IMR-90 (cell line): ENCODE measurements around the gene FBN3. TPM values are rescaled to one million over a fixed set of nuclear protein-coding genes. Genes with fewer than 3 reads are reported as not detected.

Experiments used
- ATAC-seq: fragments of 200-7000 bp; cut with Tn5 transposase; 2 replicates; pipeline ENCODE4 v1.9.1; 2020; ENCODE audit warnings: low read depth, mild to moderate bottlenecking, moderate library complexity
- BruUV-seq: library from RNA; stranded (reverse); fragments of 400-500 nt; replicated peaks from 2 replicates; lab custom pipeline; 2021; lab: Mats Ljungman, UMichigan
- CTCF ChIA-PET: fragments of 300-600 bp; formaldehyde crosslinking; extraction: SDS; loops from one replicate; lab custom pipeline; 2021; ENCODE audit warnings: antibody characterized with exemption; lab: Yijun Ruan, JAX
- POLR2A ChIA-PET: fragments of 300-600 bp; sonication (Branson Sonifier 250); formaldehyde crosslinking; loops from one replicate; lab custom pipeline; 2022; ENCODE audit warnings: antibody characterized with exemption; ENCODE audit not compliant: unreplicated experiment; lab: Charles Lee
- DNase-seq: peaks from one replicate; pipeline ENCODE4 v3.0.0; 2013
- H2AFZ ChIP-seq: replicated peaks from 2 replicates; pipeline ENCODE3; 2013; ENCODE audit warnings: low read length, mild to moderate bottlenecking; ENCODE audit not compliant: poor library complexity
- H2AK5ac ChIP-seq: 2 replicates; pipeline ENCODE4 v1.6.1; 2013; ENCODE audit warnings: low read depth, low read length, inconsistent platforms
- H2AK9ac ChIP-seq: replicated peaks from 2 replicates; pipeline ENCODE3; 2013; ENCODE audit warnings: mild to moderate bottlenecking, low read depth, low read length, moderate library complexity; ENCODE audit not compliant: poor library complexity
- H2BK120ac ChIP-seq: 2 replicates; pipeline ENCODE4 v1.6.1; 2013; ENCODE audit warnings: low read depth, low read length, inconsistent platforms
- H2BK15ac ChIP-seq: 3 replicates; pipeline ENCODE4 v1.6.1; 2013; ENCODE audit warnings: low read depth, low read length, inconsistent platforms
- H2BK20ac ChIP-seq: 2 replicates; pipeline ENCODE4 v1.6.1; 2013; ENCODE audit warnings: low read depth, mild to moderate bottlenecking, inconsistent platforms, low read length, moderate library complexity
- H2BK5ac ChIP-seq: 2 replicates; pipeline ENCODE4 v1.6.1; 2013; ENCODE audit warnings: mild to moderate bottlenecking, low read depth, low read length, inconsistent platforms; ENCODE audit not compliant: poor library complexity, severe bottlenecking
- H3K14ac ChIP-seq: replicated peaks from 2 replicates; pipeline ENCODE4 v1.6.1; 2013; ENCODE audit warnings: low read depth, low read length, inconsistent platforms
- H3K18ac ChIP-seq: 2 replicates; pipeline ENCODE4 v1.6.1; 2013; ENCODE audit warnings: low read depth, low read length, control low read depth
- H3K23ac ChIP-seq: 2 replicates; pipeline ENCODE4 v1.6.1; 2013; ENCODE audit warnings: low read depth, low read length, inconsistent platforms
- H3K27ac ChIP-seq: 2 replicates; pipeline ENCODE4 v1.5.1; 2013; ENCODE audit warnings: mild to moderate bottlenecking, control low read depth, low read length; ENCODE audit not compliant: insufficient read depth
- H3K27me3 ChIP-seq: 2 replicates; pipeline ENCODE4 v1.6.1; 2013; ENCODE audit warnings: low read length; ENCODE audit not compliant: control insufficient read depth, insufficient read depth
- H3K36me3 ChIP-seq: 2 replicates; pipeline ENCODE4 v1.6.1; 2013; ENCODE audit warnings: low read length, mixed read lengths; ENCODE audit not compliant: control insufficient read depth, insufficient read depth
- H3K4ac ChIP-seq: 2 replicates; pipeline ENCODE4 v1.6.1; 2013; ENCODE audit warnings: low read depth, low read length, inconsistent platforms
- H3K4me1 ChIP-seq: 2 replicates; pipeline ENCODE4 v1.6.1; 2013; ENCODE audit warnings: low read length, mixed read lengths; ENCODE audit not compliant: control insufficient read depth, insufficient read depth
- H3K4me2 ChIP-seq: 2 replicates; pipeline ENCODE4 v1.6.1; 2013; ENCODE audit warnings: low read depth, mild to moderate bottlenecking, control low read depth, low read length, moderate library complexity
- H3K4me3 ChIP-seq: 2 replicates; pipeline ENCODE4 v1.5.1; 2013; ENCODE audit warnings: low read depth, mild to moderate bottlenecking, control low read depth, low read length, moderate library complexity; ENCODE audit not compliant: insufficient read depth
- H3K56ac ChIP-seq: 2 replicates; pipeline ENCODE4 v1.6.1; 2013; ENCODE audit warnings: low read length, inconsistent platforms; ENCODE audit not compliant: insufficient read depth; ENCODE audit errors: extremely low read depth
- H3K79me1 ChIP-seq, 2 experiments: 2 replicates each; pipeline ENCODE4 v1.6.1; 2013; ENCODE audit warnings: low read length in 2 of 2, inconsistent platforms in 1 of 2, low read depth in 1 of 2
- H3K9ac ChIP-seq: 2 replicates; pipeline ENCODE4 v1.6.1; 2013; ENCODE audit warnings: low read depth, low read length, control low read depth
- H3K9me1 ChIP-seq: 2 replicates; pipeline ENCODE4 v1.6.1; 2013; ENCODE audit warnings: low read length, inconsistent platforms; ENCODE audit not compliant: insufficient read depth
- H3K9me3 ChIP-seq: 2 replicates; pipeline ENCODE4 v1.6.1; 2013; ENCODE audit warnings: low read length; ENCODE audit not compliant: control insufficient read depth, insufficient read depth
- H4K20me1 ChIP-seq: 2 replicates; pipeline ENCODE4 v1.6.1; 2013; ENCODE audit warnings: low read length, inconsistent platforms; ENCODE audit not compliant: insufficient read depth
- H4K5ac ChIP-seq: 2 replicates; pipeline ENCODE4 v1.6.1; 2013; ENCODE audit warnings: mild to moderate bottlenecking, low read depth, low read length, control low read depth
- H4K8ac ChIP-seq, 2 experiments: 2 replicates each; pipeline ENCODE4 v1.6.1; 2013; ENCODE audit warnings: low read depth in 2 of 2, low read length in 2 of 2, control low read depth in 1 of 2, inconsistent platforms in 1 of 2
- H4K91ac ChIP-seq: 2 replicates; pipeline ENCODE4 v1.6.1; 2013; ENCODE audit warnings: low read depth, low read length, inconsistent platforms; ENCODE audit not compliant: insufficient read depth
- BHLHE40 ChIP-seq: fragments of 150-350 bp; IDR thresholded peaks from 2 replicates; pipeline ENCODE4 v1.6.1; 2016; ENCODE audit warnings: mild to moderate bottlenecking, low read depth, low read length
- CEBPB ChIP-seq: IDR thresholded peaks from 2 replicates; pipeline ENCODE4 v1.6.1; 2012; ENCODE audit warnings: low read depth, low read length, improper control_type of control experiment
- CTCF ChIP-seq: conservative IDR thresholded peaks from 2 replicates; pipeline ENCODE4 v1.5.1; 2012; ENCODE audit warnings: mild to moderate bottlenecking, low read depth, low read length, improper control_type of control experiment
- ELK1 ChIP-seq: fragments of 150-350 bp; IDR thresholded peaks from 2 replicates; pipeline ENCODE4 v1.6.1; 2016; ENCODE audit warnings: low read depth, mild to moderate bottlenecking, low read length, moderate library complexity, borderline replicate concordance
- FOS ChIP-seq: fragments of 150-350 bp; IDR thresholded peaks from 2 replicates; pipeline ENCODE4 v1.6.1; 2016; ENCODE audit warnings: low read depth, low read length
- MAFK ChIP-seq: IDR thresholded peaks from 2 replicates; pipeline ENCODE4 v1.6.1; 2012; ENCODE audit warnings: low read depth, low read length, improper control_type of control experiment
- MAZ ChIP-seq: IDR thresholded peaks from 2 replicates; pipeline ENCODE4 v1.6.1; 2012; ENCODE audit warnings: low read depth, mild to moderate bottlenecking, low read length, improper control_type of control experiment, moderate library complexity, borderline replicate concordance
- MXI1 ChIP-seq: IDR thresholded peaks from 2 replicates; pipeline ENCODE4 v1.6.1; 2012; ENCODE audit warnings: low read depth, mild to moderate bottlenecking, low read length, moderate library complexity, borderline replicate concordance
- POLR2A ChIP-seq: IDR thresholded peaks from 2 replicates; pipeline ENCODE4 v1.6.1; 2012; ENCODE audit warnings: mild to moderate bottlenecking, low read depth, low read length
- RAD21 ChIP-seq: IDR thresholded peaks from 2 replicates; pipeline ENCODE4 v1.6.1; 2012; ENCODE audit warnings: low read length, improper control_type of control experiment
- RCOR1 ChIP-seq: IDR thresholded peaks from 2 replicates; pipeline ENCODE4 v1.6.1; 2012; ENCODE audit warnings: mild to moderate bottlenecking, low read length, improper control_type of control experiment; ENCODE audit not compliant: insufficient replicate concordance
- RFX5 ChIP-seq: IDR thresholded peaks from 2 replicates; pipeline ENCODE4 v1.8.0; 2012; ENCODE audit warnings: low read depth, mild to moderate bottlenecking, low read length, moderate library complexity
- SMC3 ChIP-seq: fragments of 150-350 bp; IDR thresholded peaks from 2 replicates; pipeline ENCODE4 v1.6.1; 2016; ENCODE audit warnings: low read depth, mild to moderate bottlenecking, antibody characterized with exemption, low read length, moderate library complexity
- USF2 ChIP-seq: fragments of 150-350 bp; IDR thresholded peaks from 2 replicates; pipeline ENCODE4 v1.6.1; 2017; ENCODE audit warnings: mild to moderate bottlenecking, antibody characterized with exemption, low read length, low read depth
- WGBS, 2 experiments: methylation state at CpG; one replicate each; pipeline versions ENCODE4 v1.1.5 to v1.1.7; 2013; ENCODE audit warnings: missing lambda C conversion rate in 2 of 2; ENCODE audit not compliant: insufficient read length in 1 of 2; ENCODE audit errors: extremely low coverage in 2 of 2; 5-methylcytosine and 5-hydroxymethylcytosine counted together
- dilution Hi-C: fragments of 300-500 bp; cut with HindIII; formaldehyde crosslinking; loops from one replicate; pipeline ENCODE4 v1.14.3; 2018; ENCODE audit warnings: low sequenced_read_pairs; ENCODE audit not compliant: unreplicated experiment
- in situ Hi-C: fragments of 300-500 bp; cut with MboI; formaldehyde crosslinking; loops from 3 replicates; pipeline ENCODE4 v1.14.3; 2019; ENCODE audit warnings: low sequenced_read_pairs, inconsistent platforms, mixed read lengths
- intact Hi-C: fragments of 100-400 bp; cut with micrococcal nuclease; formaldehyde crosslinking; loops from 2 replicates; pipeline ENCODE4 v1.10.0; 2022
- polyA plus RNA-seq, 3 experiments: library from polyadenylated mRNA; depleted of rRNA; stranded (reverse); fragments of >200 nt; gene quantifications; 2 replicates each; pipeline ENCODE4 v1.2.3, GENCODE V29; 2012; ENCODE audit warnings: low replicate concordance in 1 of 3
- total RNA-seq: library from RNA; depleted of rRNA; stranded (reverse); fragments of >200 nt; gene quantifications from 2 replicates; pipeline ENCODE4 v1.2.3, GENCODE V29; 2012

Gene FBN3
- total and polyA plus RNA-seq, 2 of the 4 experiments (the other 2 are of a cell fraction) = not detected

GRCh38 chr19:8071912-8072311, 77.5 kb downstream of the FBN3 start:
- no peak overlapping the region for H2AFZ ChIP-seq
- H3K4me1 ChIP-seq = no peaks in the 10 kb centered on the region
- H3K36me3 ChIP-seq = no peaks in the 10 kb centered on the region
- H3K27ac ChIP-seq = no peak overlapping the region
- BruUV-seq = no TSS peak
- no peak overlapping the region for H3K9ac ChIP-seq
- no peak overlapping the region for H2AK9ac ChIP-seq
- no peaks in the 10 kb centered on the region for H3K79me1 ChIP-seq
- no peak overlapping the region for H3K4me3 ChIP-seq
- H2BK20ac ChIP-seq = no peak overlapping the region
- no peak overlapping the region for H3K4ac ChIP-seq
- ATAC-seq = no peak
- no peak for TF ChIP-seq MXI1
- no peak for TF ChIP-seq MAFK
- no peak for TF ChIP-seq CEBPB
- no peak for TF ChIP-seq SMC3
- TF ChIP-seq RFX5 = no peak
- TF ChIP-seq MAZ = no peak
- TF ChIP-seq ELK1 = no peak
- TF ChIP-seq RCOR1 = no peak
- TF ChIP-seq RAD21 = no peak
- TF ChIP-seq POLR2A = no peak
- TF ChIP-seq FOS = no peak
- no peak for TF ChIP-seq USF2
- no peak for TF ChIP-seq BHLHE40
- no peak for TF ChIP-seq CTCF
- DNase-seq = no peak
- no peak overlapping the region for H4K5ac ChIP-seq
- H4K20me1 ChIP-seq = no peaks in the 10 kb centered on the region
- H3K9me3 ChIP-seq = peaks cover 10% of the 10 kb centered on the region
- no peak overlapping the region for H3K14ac ChIP-seq
- no peaks in the 10 kb centered on the region for H3K27me3 ChIP-seq
- no peak overlapping the region for H2AK5ac ChIP-seq
- H2BK120ac ChIP-seq = no peak overlapping the region
- intact Hi-C loops (no loop called here), dilution Hi-C loops (no loop called here), in situ Hi-C loops (no loop called here)
- no peak overlapping the region for H4K91ac ChIP-seq
- H3K4me2 ChIP-seq = no peak overlapping the region
- no peak overlapping the region for H3K23ac ChIP-seq
- WGBS, 2 experiments = no CpG with 5 or more reads among the region's 15 CpGs
- no peak overlapping the region for H2BK15ac ChIP-seq
- H4K8ac ChIP-seq = no peak overlapping the region
- H3K56ac ChIP-seq = no peak overlapping the region
- H3K18ac ChIP-seq = no peak overlapping the region
- ChIA-PET CTCF (no interaction called here), POLR2A (no interaction called here)
- no peaks in the 10 kb centered on the region for H3K9me1 ChIP-seq
- H2BK5ac ChIP-seq = no peak overlapping the region
